GM12878 (cell line): ENCODE results near the gene PALD1. TPM values are rescaled to one million over a fixed set of nuclear protein-coding genes. Genes with fewer than 3 reads are reported as not detected.
A peak's percentile ranks its signal among the peaks of the same experiment; 100 is the strongest.

ENCODE experiments used
- ATAC-seq: fragments of 200-7000 bp; cut with Tn5 transposase; 3 replicates; pipeline ENCODE4 v1.9.1; 2020; ENCODE audit warnings: mild to moderate bottlenecking, moderate library complexity
- BruUV-seq: library from RNA; stranded (reverse); fragments of 400-500 nt; replicated peaks from 2 replicates; lab custom pipeline; 2021; lab: Mats Ljungman, UMichigan
- CTCF ChIA-PET: fragments of 300-600 bp; sonication (Branson Sonifier 250); formaldehyde crosslinking; extraction: SDS; loops from one replicate; lab custom pipeline; 2021; ENCODE audit warnings: inconsistent platforms; lab: Yijun Ruan, JAX
- POLR2A ChIA-PET: fragments of 350-600 bp; formaldehyde crosslinking; extraction: SDS; loops from one replicate; lab custom pipeline; 2021; ENCODE audit warnings: inconsistent platforms; lab: Charles Lee
- RAD21 ChIA-PET: fragments of 300-600 bp; sonication (Branson Sonifier 250); formaldehyde crosslinking; loops from one replicate; lab custom pipeline; 2023; ENCODE audit warnings: antibody characterized with exemption; ENCODE audit not compliant: unreplicated experiment; lab: Charles Lee
- SMC1A ChIA-PET: fragments of 300-600 bp; sonication (Branson Sonifier 250); formaldehyde crosslinking; loops from one replicate; lab custom pipeline; 2023; ENCODE audit not compliant: unreplicated experiment, uncharacterized antibody; lab: Charles Lee
- DNase-seq: peaks from one replicate; pipeline ENCODE4 v3.0.0-alpha.2; 2011; ENCODE audit warnings: low read depth, low spot score
- FAIRE-seq: peaks from 3 replicates; lab custom pipeline; 2011; peaks lifted over from hg19 to GRCh38; lab: Jason Lieb, UNC
- H2AFZ ChIP-seq: 2 replicates; pipeline ENCODE4 v1.6.0; 2011; ENCODE audit warnings: low read depth, low read length, control low read depth; ENCODE audit not compliant: control insufficient read depth
- H3K27ac ChIP-seq: 2 replicates; pipeline ENCODE4 v1.5.1; 2011; ENCODE audit warnings: control low read depth; ENCODE audit not compliant: control insufficient read depth, insufficient read depth
- H3K27me3 ChIP-seq, 2 experiments: replicated peaks in 1 of 2; 2 replicates each; pipeline versions ENCODE4 v1.6.0 to v1.6.1; 2011; ENCODE audit warnings: low read length in 1 of 2; ENCODE audit not compliant: control insufficient read depth in 2 of 2, insufficient read depth in 2 of 2
- H3K36me3 ChIP-seq, 2 experiments: 2 replicates each; pipeline ENCODE4 v1.5.1; 2011; ENCODE audit warnings: low read length in 1 of 2; ENCODE audit not compliant: control insufficient read depth in 2 of 2, insufficient read depth in 2 of 2
- H3K4me1 ChIP-seq: 2 replicates; pipeline ENCODE4 v1.6.1; 2011; ENCODE audit warnings: mild to moderate bottlenecking, low read length, moderate library complexity, mixed read lengths; ENCODE audit not compliant: control insufficient read depth, insufficient read depth
- H3K4me2 ChIP-seq: 2 replicates; pipeline ENCODE4 v1.6.0; 2011; ENCODE audit warnings: control low read depth; ENCODE audit not compliant: control insufficient read depth, insufficient read depth
- H3K4me3 ChIP-seq: fragments of 200-600 bp; sonication (generic); 2 replicates; pipeline ENCODE4 v1.5.1; 2016
- H3K79me2 ChIP-seq: 2 replicates; pipeline ENCODE4 v1.6.0; 2011; ENCODE audit warnings: low read length; ENCODE audit not compliant: control insufficient read depth, insufficient read depth
- H3K9ac ChIP-seq: 2 replicates; pipeline ENCODE4 v1.8.0; 2011; ENCODE audit warnings: low read length, control low read depth, mixed read lengths; ENCODE audit not compliant: control insufficient read depth, insufficient read depth
- H3K9me3 ChIP-seq: replicated peaks from 3 replicates; pipeline ENCODE4 v1.5.1; 2011; ENCODE audit warnings: mild to moderate bottlenecking, low read length; ENCODE audit not compliant: control insufficient read depth, insufficient read depth
- H4K20me1 ChIP-seq: 2 replicates; pipeline ENCODE4 v1.6.0; 2011; ENCODE audit not compliant: control insufficient read depth, insufficient read depth
- GATAD2B ChIP-seq: fragments of 450-650 bp; conservative IDR thresholded peaks from 2 replicates; pipeline ENCODE4 v1.6.1; 2017; ENCODE audit warnings: low read depth, mild to moderate bottlenecking, moderate library complexity
- HCFC1 ChIP-seq: fragments of 150-350 bp; IDR thresholded peaks from 2 replicates; pipeline ENCODE4 v1.6.1; 2014; ENCODE audit warnings: low read length
- NR2F1 ChIP-seq: fragments of 450-650 bp; conservative IDR thresholded peaks from 2 replicates; pipeline ENCODE4 v1.6.1; 2017; ENCODE audit warnings: mild to moderate bottlenecking
- POLR2AphosphoS2 ChIP-seq: IDR thresholded peaks from 2 replicates; pipeline ENCODE4 v1.6.1; 2011; ENCODE audit warnings: low read depth, mild to moderate bottlenecking, low read length, improper control_type of control experiment, moderate library complexity
- PRDM15 ChIP-seq: fragments of 450-650 bp; formaldehyde crosslinking; IDR thresholded peaks from 2 replicates; pipeline ENCODE4 v1.4.0; 2020; ENCODE audit warnings: mild to moderate bottlenecking, moderate library complexity
- SMC3 ChIP-seq: IDR thresholded peaks from 2 replicates; pipeline ENCODE4 v1.6.1; 2011; ENCODE audit warnings: low read length, improper control_type of control experiment, borderline replicate concordance
- ZNF24 ChIP-seq: fragments of 450-650 bp; IDR thresholded peaks from 2 replicates; pipeline ENCODE4 v1.6.1; 2017; ENCODE audit warnings: antibody characterized with exemption, mild to moderate bottlenecking
- WGBS: methylation state at CpG from one replicate; pipeline ENCODE4 v1.1.6; 2016; ENCODE audit warnings: low lambda C conversion rate; ENCODE audit not compliant: insufficient replicate concordance, insufficient coverage; ENCODE audit errors: missing lambda C conversion rate; 5-methylcytosine and 5-hydroxymethylcytosine counted together
- in situ Hi-C: fragments of 300-500 bp; cut with MboI; formaldehyde crosslinking; loops from 9 replicates; pipeline ENCODE4 v1.14.3; 2018; ENCODE audit warnings: mixed read lengths
- intact Hi-C: fragments of 100-400 bp; cut with micrococcal nuclease; formaldehyde crosslinking; loops from one replicate; pipeline ENCODE4 v1.14.2; 2022; ENCODE audit not compliant: unreplicated experiment
- polyA plus RNA-seq, 11 experiments: library from polyadenylated mRNA; depleted of rRNA in 4 of 11; unstranded in 6 of 11; stranded (reverse) in 5 of 11; fragments of >200 nt; fragmentation: Nextera tagmentation in 4 of 11; fragmentation: Illumina TruSeq in 1 of 11; extraction: Ambion mirVana in 4 of 11; extraction: Trizol in 1 of 11; gene quantifications; 1 replicate in 1 of 11; 2 replicates in 10 of 11; pipeline versions ENCODE4 v1.2.1 to v1.2.3, GENCODE V29; 2011 to 2016; ENCODE audit warnings: inconsistent platforms in 2 of 11, missing spikeins in 2 of 11, low read depth in 1 of 11
- total RNA-seq, 4 experiments: library from RNA; depleted of rRNA in 3 of 4; stranded (reverse); fragments of >200 nt in 3 of 4; fragmentation: Illumina TruSeq in 1 of 4; extraction: Trizol in 1 of 4; gene quantifications; 2 replicates each; pipeline versions ENCODE4 v1.2.1 to v1.2.3, GENCODE V29; 2013 to 2021
- TF ChIP-seq, protein P1 (sequence below): fragments of 450-650 bp; IDR thresholded peaks from 2 replicates; pipeline ENCODE4 v1.6.1; 2016; ENCODE audit warnings: mild to moderate bottlenecking
- TF ChIP-seq, protein P2 (sequence below): fragments of 450-650 bp; formaldehyde crosslinking; IDR thresholded peaks from 2 replicates; pipeline ENCODE4 v1.4.0; 2022; ENCODE audit warnings: mild to moderate bottlenecking, moderate library complexity

The PALD1 gene
- total and polyA plus RNA-seq, 10 of the 15 experiments (the other 5 are each of a cell fraction or from before 2014, with no cell fraction given) = 0.43 to 20.9 (median 9.0) TPM

- SMC1A ChIA-PET = interaction anchor here (0.7 to 4.1 kb wide), 6 partner anchors 9 to 83 kb away, joined by 3 to 32 read pairs (median 4); no protein-coding TSS in a partner anchor
- intact Hi-C loops (loop anchor here (5.0 kb wide), 1 partner anchor 79 kb away; no protein-coding TSS in a partner anchor), in situ Hi-C loops (no loop called here)
- Histone ChIP-seq H3K36me3 (no peaks in the 10 kb centered on the region), H3K79me2 (no peaks in the 10 kb centered on the region), H3K9me3 (no peaks in the 10 kb centered on the region), H3K4me1 (peaks cover 41% of the 10 kb centered on the region), H3K27me3 (no peaks in the 10 kb centered on the region), H3K27ac (peak overlapping the region; percentile 46), H3K4me3 (0 out of 2 replicates have a peak overlapping the region, but pooled peaks have one; percentile 35), H4K20me1 (no peaks in the 10 kb centered on the region), H2AFZ (no peak overlapping the region), H3K4me2 (peak overlapping the region; percentile 64), H3K9ac (0 out of 2 replicates have a peak overlapping the region, but pooled peaks have one; percentile 30)
- RAD21 ChIA-PET = interaction anchor here (0.6 to 4.9 kb wide), 3 partner anchors 10 to 275 kb away, joined by 3 to 35 read pairs (median 4); no protein-coding TSS in a partner anchor
- WGBS = 2% methylated on average over 7 of the region's 7 CpGs
- peak; percentile 75 for ATAC-seq
- FAIRE-seq = peak; percentile 94
- BruUV-seq = no TSS peak
- peak; percentile 95 for DNase-seq
- POLR2A ChIA-PET = interaction anchor here (1.7 kb wide), 1 partner anchor 9 kb away, joined by 12 read pairs; no protein-coding TSS in a partner anchor
- CTCF ChIA-PET = interaction anchor here (1.2 to 1.5 kb wide), 3 partner anchors 8 to 116 kb away, joined by 3 read pairs; no protein-coding TSS in a partner anchor
- TF ChIP-seq PRDM15 (CRISPR knock-in tag) (no peak), POLR2AphosphoS2 (no peak), ZNF24 (peak; percentile 55; the same call in 1 of the 2 replicates), GATAD2B (peak; percentile 73; the same call in 1 of the 2 replicates), HCFC1 (no peak), NR2F1 (peak; percentile 76), SMC3 (no peak)
- TF ChIP-seq, protein P1, sequence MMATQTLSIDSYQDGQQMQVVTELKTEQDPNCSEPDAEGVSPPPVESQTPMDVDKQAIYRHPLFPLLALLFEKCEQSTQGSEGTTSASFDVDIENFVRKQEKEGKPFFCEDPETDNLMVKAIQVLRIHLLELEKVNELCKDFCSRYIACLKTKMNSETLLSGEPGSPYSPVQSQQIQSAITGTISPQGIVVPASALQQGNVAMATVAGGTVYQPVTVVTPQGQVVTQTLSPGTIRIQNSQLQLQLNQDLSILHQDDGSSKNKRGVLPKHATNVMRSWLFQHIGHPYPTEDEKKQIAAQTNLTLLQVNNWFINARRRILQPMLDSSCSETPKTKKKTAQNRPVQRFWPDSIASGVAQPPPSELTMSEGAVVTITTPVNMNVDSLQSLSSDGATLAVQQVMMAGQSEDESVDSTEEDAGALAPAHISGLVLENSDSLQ = no peak
- TF ChIP-seq, protein P2, sequence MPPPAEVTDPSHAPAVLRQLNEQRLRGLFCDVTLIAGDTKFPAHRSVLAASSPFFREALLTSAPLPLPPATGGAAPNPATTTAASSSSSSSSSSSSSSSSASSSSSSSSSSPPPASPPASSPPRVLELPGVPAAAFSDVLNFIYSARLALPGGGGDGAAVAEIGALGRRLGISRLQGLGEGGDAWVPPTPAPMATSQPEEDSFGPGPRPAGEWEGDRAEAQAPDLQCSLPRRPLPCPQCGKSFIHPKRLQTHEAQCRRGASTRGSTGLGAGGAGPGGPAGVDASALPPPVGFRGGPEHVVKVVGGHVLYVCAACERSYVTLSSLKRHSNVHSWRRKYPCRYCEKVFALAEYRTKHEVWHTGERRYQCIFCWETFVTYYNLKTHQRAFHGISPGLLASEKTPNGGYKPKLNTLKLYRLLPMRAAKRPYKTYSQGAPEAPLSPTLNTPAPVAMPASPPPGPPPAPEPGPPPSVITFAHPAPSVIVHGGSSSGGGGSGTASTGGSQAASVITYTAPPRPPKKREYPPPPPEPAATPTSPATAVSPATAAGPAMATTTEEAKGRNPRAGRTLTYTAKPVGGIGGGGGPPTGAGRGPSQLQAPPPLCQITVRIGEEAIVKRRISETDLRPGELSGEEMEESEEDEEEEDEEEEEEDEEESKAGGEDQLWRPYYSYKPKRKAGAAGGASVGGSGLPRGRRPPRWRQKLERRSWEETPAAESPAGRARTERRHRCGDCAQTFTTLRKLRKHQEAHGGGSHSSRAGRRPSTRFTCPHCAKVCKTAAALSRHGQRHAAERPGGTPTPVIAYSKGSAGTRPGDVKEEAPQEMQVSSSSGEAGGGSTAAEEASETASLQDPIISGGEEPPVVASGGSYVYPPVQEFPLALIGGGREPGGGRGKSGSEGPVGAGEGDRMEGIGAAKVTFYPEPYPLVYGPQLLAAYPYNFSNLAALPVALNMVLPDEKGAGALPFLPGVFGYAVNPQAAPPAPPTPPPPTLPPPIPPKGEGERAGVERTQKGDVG = no peak
These were observed 99.9 kb downstream of the PALD1 start for GRCh38 chr10:70578371-70578947.
